Heart left ventricle (tissue), 16 donors: Measurements from ENCODE around the gene PPP1R15A. TPM values are rescaled to one million over a fixed set of nuclear protein-coding genes. Genes with fewer than 3 reads are reported as not detected.

Experiments used
- ATAC-seq, 4 donors: fragments of 200-7000 bp; cut with Tn5 transposase; one replicate each; pipeline ENCODE4 v1.9.1; 2020 to 2022; ENCODE audit warnings: moderate library complexity in 4 of 4, mild to moderate bottlenecking in 3 of 4, moderate number of reproducible peaks in 1 of 4
- DNase-seq, 5 donors: peaks; one replicate each; pipeline ENCODE4 v3.0.0-alpha.2; 2020
- H3K27ac ChIP-seq, 12 donors: fragments of 200-600 bp; sonication (generic) in 4 of 12; one replicate each; pipeline versions ENCODE4 v1.5.0 to v1.8.0; 2016 to 2022; ENCODE audit warnings: mild to moderate bottlenecking in 2 of 12
- H3K27me3 ChIP-seq, 9 donors: fragments of 200-600 bp; sonication (generic) in 2 of 9; one replicate each; pipeline versions ENCODE4 v1.5.1 to v1.8.0; 2016 to 2022; ENCODE audit warnings: mild to moderate bottlenecking in 3 of 9
- H3K36me3 ChIP-seq, 9 donors: fragments of 200-600 bp; sonication (generic) in 2 of 9; one replicate each; pipeline versions ENCODE4 v1.5.0 to v1.8.0; 2018 to 2022; ENCODE audit warnings: mild to moderate bottlenecking in 2 of 9
- H3K4me1 ChIP-seq, 12 donors: fragments of 200-600 bp; sonication (generic) in 4 of 12; one replicate each; pipeline versions ENCODE4 v1.5.0 to v1.8.0; 2016 to 2022; ENCODE audit warnings: mild to moderate bottlenecking in 3 of 12
- H3K4me3 ChIP-seq, 12 donors: fragments of 200-600 bp; sonication (generic) in 4 of 12; one replicate each; pipeline versions ENCODE4 v1.5.0 to v1.8.0; 2017 to 2022; ENCODE audit warnings: mild to moderate bottlenecking in 9 of 12, moderate library complexity in 4 of 12
- H3K9me3 ChIP-seq, 12 donors: fragments of 200-600 bp; sonication (generic) in 4 of 12; one replicate each; pipeline versions ENCODE4 v1.5.0 to v1.8.0; 2016 to 2022; ENCODE audit warnings: mild to moderate bottlenecking in 1 of 12
- POLR2A ChIP-seq, 2 donors: fragments of 450-650 bp; IDR thresholded peaks; one replicate each; pipeline ENCODE4 v1.6.1; 2017; ENCODE audit warnings: antibody characterized with exemption in 2 of 2, mild to moderate bottlenecking in 2 of 2, moderate library complexity in 2 of 2
- WGBS, 4 donors: extraction: QIAGEN DNeasy Blood & Tissue Kit in 2 of 4; methylation state at CpG; one replicate each; pipeline versions ENCODE4 v1.1.5 to v1.1.7; 2013 to 2018; 5-methylcytosine and 5-hydroxymethylcytosine counted together
- intact Hi-C, 10 donors: fragments of 100-400 bp; cut with DNase I; formaldehyde crosslinking; loops; one replicate each; pipeline versions ENCODE4 v1.11.1 to v1.14.2; 2022
- long read RNA-seq, 3 donors: library from polyadenylated mRNA; unstranded; transcript quantifications; one replicate each; pipeline ENCODE4 v2.0.0, GENCODE V29; 2020 to 2021
- polyA plus RNA-seq, 2 donors: library from polyadenylated mRNA; stranded (reverse); fragments of 200-250 nt; gene quantifications; one replicate each; pipeline ENCODE4 v1.2.3, GENCODE V29; 2013
- total RNA-seq, 9 donors: library from RNA; depleted of rRNA in 2 of 9; stranded (reverse); fragments of >200 nt in 2 of 9; fragmentation: NEBNext Ultra II Directional in 3 of 9; extraction: Animal tissue kit (Norgen Biotek cat#: 25700) in 3 of 9; gene quantifications; one replicate each; pipeline versions ENCODE4 v1.1.0 to v1.2.4, GENCODE V29; 2016 to 2023
- TF ChIP-seq, protein P1 (sequence below), 12 donors: fragments of 200-600 bp; sonication (generic) in 4 of 12; IDR thresholded peaks; one replicate each; pipeline versions ENCODE4 v1.5.0 to v1.8.0; 2018 to 2022; ENCODE audit warnings: antibody characterized with exemption in 12 of 12, mild to moderate bottlenecking in 5 of 12
- donor health status: ischemic (EF 13 %, LVEDD 7.1; RV severe dilation, severe dysfunction).
- donor health status: healthy with polysubstance abuse.
- donor health status: DM: no; HTN: yes; CAD: no.
- donor health status: DM: no; HTN: no; CAD: no.
- donor health status: ischemic (EF 25% LVEDD 6.9; RV normal size, moderate dysfunction).
- donor health status: ischemic (EF 25% LVEDD 5.7; RV mildly dilated, moderate dysfunction).
- donor health status: healthy.
- donor health status: DM: yes; HTN: yes; CAD: no.
- donor health status: ischemic (EF 35%, LVEDD 5.7; RV mildly dilated, moderate dysfunction).
- donor health status: nonischemic (EF 11% LVEDD 7.7; RV severe dilation, severe dysfunction).
- donor health status: DM: yes; HTN: yes; CAD: no.
- donor health status: PGD.
- donor health status: ischemic (EF 29% LVEDD 5.4; RV normal size, mild dysfunction).
- donor health status: nonischemic (EF 23%, LVEDD 6.1; RV moderate dilation, normal function).

PPP1R15A gene
- total RNA-seq (10 to 100 TPM; 51.7 to 88.2 (median 62.6) TPM), polyA plus RNA-seq (100 to 1,000 TPM in 1 of 2 donors, 10 to 100 TPM in 1; 86.6 to 181 TPM)
- long read RNA-seq, donor 1, transcript PPP1R15A-201 (3 exons, 2,378 nt), result major isoform, 295 of 367 reads
- long read RNA-seq, donor 1, partial matches to known transcripts, result 67 of 367 reads
- long read RNA-seq, donor 1, other reads (novel, unspliced or antisense), result 3 of 367 reads
- long read RNA-seq, donor 2, transcript PPP1R15A-201 (3 exons, 2,378 nt), result major isoform, 1,285 of 1,444 reads
- long read RNA-seq, donor 2, partial matches to known transcripts, result 134 of 1,444 reads
- long read RNA-seq, donor 2, other reads (novel, unspliced or antisense), result 21 of 1,444 reads
- long read RNA-seq, donor 3, transcript PPP1R15A-201 (3 exons, 2,378 nt), result major isoform, 209 of 253 reads
- long read RNA-seq, donor 3, partial matches to known transcripts, result 39 of 253 reads
- long read RNA-seq, donor 3, other reads (novel, unspliced or antisense), result 4 of 253 reads

DNA sequence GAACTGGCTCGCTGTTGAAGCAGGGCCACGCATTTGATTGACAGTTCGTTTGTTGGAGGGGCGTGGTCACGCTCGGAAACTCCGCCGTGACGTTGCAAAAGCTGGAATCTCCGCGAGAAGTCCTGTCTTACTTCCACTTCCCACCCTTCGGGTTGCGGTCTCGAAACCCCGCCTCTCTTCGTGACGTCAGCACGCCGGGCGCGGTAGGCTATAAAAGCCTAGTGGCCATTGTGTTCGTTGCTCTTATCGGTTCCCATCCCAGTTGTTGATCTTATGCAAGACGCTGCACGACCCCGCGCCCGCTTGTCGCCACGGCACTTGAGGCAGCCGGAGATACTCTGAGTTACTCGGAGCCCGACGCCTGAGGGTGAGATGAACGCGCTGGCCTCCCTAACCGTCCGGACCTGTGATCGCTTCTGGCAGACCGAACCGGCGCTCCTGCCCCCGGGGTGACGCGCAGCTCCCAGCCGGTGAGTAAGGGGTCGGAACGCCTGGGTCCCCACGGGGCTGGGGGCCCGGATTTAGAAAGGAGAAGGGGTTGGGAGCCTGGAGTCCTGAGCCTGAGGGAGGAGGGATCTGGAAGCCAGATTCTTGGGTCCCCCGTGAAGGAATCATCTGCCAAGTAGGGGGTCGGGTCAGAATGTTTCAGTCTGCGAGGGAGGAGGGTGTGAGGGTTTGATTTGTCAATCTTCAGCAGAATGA lies at the start of gene PPP1R15A:
TSS of gene PPP1R15A (plus strand) at position 240 of the 702 bp plus-strand sequence. CDS start 813 bp downstream, outside the sequence.
- peaks cover 0 to 42% (median 39%) of the 10 kb centered on the region in 9 donors for H3K36me3 ChIP-seq
- H3K27me3 ChIP-seq, result no peaks in the 10 kb centered on the region
- intact Hi-C loops, result loop anchor here in 7 of 10 donors (2.0 to 10.0 kb wide), 5 partner anchors 28 to 282 kb away; partner anchors contain the start of genes FTL (in 7 of the 7), NUCB1 (in 3 of the 7), HRC (in 1 of the 7) and TRPM4 (in 1 of the 7)
- ATAC-seq, result peak; percentile 62 to 82 (median 72)
- H3K9me3 ChIP-seq, result no peaks in the 10 kb centered on the region
- peak; percentile 97 to 99 (median 97) for DNase-seq
- peak within 1 kb of the TSS; percentile 75 to 99 (median 89) for H3K4me3 ChIP-seq
- H3K4me1 ChIP-seq, result peaks cover 11 to 60% (median 41%) of the 10 kb centered on the region in 12 donors
- peak within 1 kb of the TSS; percentile 98 to 100 (median 100) for H3K27ac ChIP-seq
- WGBS, 4 donors, result 0% methylated on average over 53 of the region's 53 CpGs
- TF ChIP-seq POLR2A (IDR thresholded peaks at IDR 0.05), result peak; percentile 93 to 99
- TF ChIP-seq, protein P1, sequence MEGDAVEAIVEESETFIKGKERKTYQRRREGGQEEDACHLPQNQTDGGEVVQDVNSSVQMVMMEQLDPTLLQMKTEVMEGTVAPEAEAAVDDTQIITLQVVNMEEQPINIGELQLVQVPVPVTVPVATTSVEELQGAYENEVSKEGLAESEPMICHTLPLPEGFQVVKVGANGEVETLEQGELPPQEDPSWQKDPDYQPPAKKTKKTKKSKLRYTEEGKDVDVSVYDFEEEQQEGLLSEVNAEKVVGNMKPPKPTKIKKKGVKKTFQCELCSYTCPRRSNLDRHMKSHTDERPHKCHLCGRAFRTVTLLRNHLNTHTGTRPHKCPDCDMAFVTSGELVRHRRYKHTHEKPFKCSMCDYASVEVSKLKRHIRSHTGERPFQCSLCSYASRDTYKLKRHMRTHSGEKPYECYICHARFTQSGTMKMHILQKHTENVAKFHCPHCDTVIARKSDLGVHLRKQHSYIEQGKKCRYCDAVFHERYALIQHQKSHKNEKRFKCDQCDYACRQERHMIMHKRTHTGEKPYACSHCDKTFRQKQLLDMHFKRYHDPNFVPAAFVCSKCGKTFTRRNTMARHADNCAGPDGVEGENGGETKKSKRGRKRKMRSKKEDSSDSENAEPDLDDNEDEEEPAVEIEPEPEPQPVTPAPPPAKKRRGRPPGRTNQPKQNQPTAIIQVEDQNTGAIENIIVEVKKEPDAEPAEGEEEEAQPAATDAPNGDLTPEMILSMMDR (IDR thresholded peaks at IDR 0.05), result peak in 3 of 12 donors; percentile 7 to 19 (median 10)

DNA sequence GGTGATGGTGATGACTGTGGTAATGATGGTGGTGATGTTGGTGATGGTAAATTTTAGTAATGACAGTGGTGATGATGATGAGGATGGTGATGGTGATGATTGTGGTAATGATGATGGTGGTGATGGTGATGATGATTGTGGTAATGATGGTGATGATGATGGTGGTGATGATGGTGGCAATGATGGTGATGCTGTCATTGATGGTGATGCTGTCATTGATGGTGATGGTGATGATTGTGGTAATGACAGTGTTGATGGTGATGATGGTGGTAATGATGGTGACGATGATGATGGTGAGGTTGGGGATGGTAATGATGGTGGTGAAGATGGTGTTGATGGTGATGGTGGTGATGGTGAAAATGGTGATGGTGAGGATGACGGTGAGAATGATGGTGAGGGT lies 49.7 kb upstream of the PPP1R15A start:
- no peak for ATAC-seq
- WGBS, 4 donors, result 93 to 98% (median 97%) methylated on average over 2 of the region's 2 CpGs

DNA sequence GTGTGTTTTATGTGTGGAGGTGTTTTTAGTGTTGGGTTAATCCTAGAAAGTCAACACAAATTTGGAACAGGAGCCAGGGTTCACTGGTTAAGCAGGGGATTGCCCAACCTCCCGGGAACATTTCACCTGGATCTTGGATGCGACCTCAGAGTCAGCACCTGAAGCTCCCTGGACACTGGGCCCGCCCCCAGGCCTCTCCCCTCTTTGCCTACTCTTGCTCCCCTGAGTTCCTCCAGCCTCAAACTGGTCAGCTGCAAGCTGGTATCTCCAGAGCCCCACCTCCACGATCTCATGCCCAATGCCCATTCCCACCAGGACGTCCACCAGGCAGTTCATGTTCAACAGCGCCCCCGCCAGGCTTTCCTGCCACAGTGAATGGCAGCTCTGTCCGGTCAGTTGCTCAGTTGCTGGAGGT lies 45.6 kb upstream of the PPP1R15A start:
- H3K36me3 ChIP-seq, result peaks cover 0 to 17% (median 1%) of the 10 kb centered on the region in 9 donors
- H3K27ac ChIP-seq, result no peak overlapping the region
- no peaks in the 10 kb centered on the region for H3K4me1 ChIP-seq
- TF ChIP-seq, protein P1 (IDR thresholded peaks at IDR 0.05), result no peak
- TF ChIP-seq POLR2A (IDR thresholded peaks at IDR 0.05), result no peak
- ATAC-seq (no peak), DNase-seq (no peak)
- H3K9me3 ChIP-seq, result no peaks in the 10 kb centered on the region
- WGBS, 4 donors, result 84 to 87% (median 85%) methylated on average over 8 of the region's 8 CpGs
- intact Hi-C loops, result no loop called here
- no peak overlapping the region for H3K4me3 ChIP-seq
- no peaks in the 10 kb centered on the region for H3K27me3 ChIP-seq

More for the DNA sequence above, 49.7 kb upstream of the PPP1R15A start:
- Histone ChIP-seq H3K27ac (no peak overlapping the region), H3K4me1 (peaks cover 0 to 14% (median 8%) of the 10 kb centered on the region in 12 donors), H3K27me3 (no peaks in the 10 kb centered on the region), H3K36me3 (no peaks in the 10 kb centered on the region), H3K4me3 (no peak overlapping the region), H3K9me3 (no peaks in the 10 kb centered on the region)
- no peak for DNase-seq
- intact Hi-C loops, result no loop called here
- TF ChIP-seq, protein P1 (IDR thresholded peaks at IDR 0.05), result no peak
- no peak for TF ChIP-seq POLR2A (IDR thresholded peaks at IDR 0.05)
